Heart right ventricle (tissue), 16 donors: Measurements from ENCODE around the gene PRR14. TPM values are rescaled to one million over a fixed set of nuclear protein-coding genes. Genes with fewer than 3 reads are reported as not detected.
"Not testable (repeated sequence)": the region's sequence is repeated elsewhere in the genome, so short reads cannot be mapped to it uniquely, and the experiment has no call there.

Experiments used
- ATAC-seq, 8 donors: fragments of 200-7000 bp; cut with Tn5 transposase; one replicate each; pipeline ENCODE4 v1.9.1; 2020; ENCODE audit warnings: mild to moderate bottlenecking in 8 of 8, moderate library complexity in 8 of 8, moderate number of reproducible peaks in 1 of 8
- DNase-seq, 2 donors: peaks; one replicate each; pipeline ENCODE4 v3.0.0-alpha.2; 2020
- H3K27ac ChIP-seq, 10 donors: fragments of 200-600 bp; sonication (generic) in 2 of 10; one replicate each; pipeline versions ENCODE4 v1.5.0 to v1.8.0; 2020 to 2022; ENCODE audit warnings: mild to moderate bottlenecking in 3 of 10
- H3K27me3 ChIP-seq, 7 donors: fragments of 200-600 bp; one replicate each; pipeline ENCODE4 v1.8.0; 2021 to 2022; ENCODE audit warnings: mild to moderate bottlenecking in 2 of 7
- H3K36me3 ChIP-seq, 9 donors: fragments of 200-600 bp; sonication (generic) in 1 of 9; one replicate each; pipeline versions ENCODE4 v1.5.0 to v1.8.0; 2020 to 2022; ENCODE audit warnings: mild to moderate bottlenecking in 2 of 9
- H3K4me1 ChIP-seq, 9 donors: fragments of 200-600 bp; sonication (generic) in 1 of 9; one replicate each; pipeline versions ENCODE4 v1.5.0 to v1.8.0; 2020 to 2022; ENCODE audit warnings: mild to moderate bottlenecking in 4 of 9
- H3K4me3 ChIP-seq, 10 donors: fragments of 200-600 bp; sonication (generic) in 2 of 10; one replicate each; pipeline versions ENCODE4 v1.5.0 to v1.8.0; 2020 to 2022; ENCODE audit warnings: mild to moderate bottlenecking in 7 of 10, moderate library complexity in 2 of 10
- H3K9me3 ChIP-seq, 11 donors: fragments of 200-600 bp in 10 of 11; sonication (generic) in 2 of 11; one replicate each; pipeline versions ENCODE4 v1.5.0 to v1.8.0; 2013 to 2022; ENCODE audit warnings: mild to moderate bottlenecking in 2 of 11, control low read depth in 1 of 11, moderate library complexity in 1 of 11
- CTCF ChIP-seq, 9 donors: fragments of 200-600 bp; sonication (generic) in 2 of 9; IDR thresholded peaks; one replicate each; pipeline versions ENCODE4 v1.5.0 to v1.8.0; 2021 to 2022; ENCODE audit warnings: antibody characterized with exemption in 9 of 9, mild to moderate bottlenecking in 5 of 9, moderate library complexity in 1 of 9
- WGBS, 2 donors: extraction: QIAGEN DNeasy Blood & Tissue Kit; methylation state at CpG; one replicate each; pipeline ENCODE4 v1.1.7; 2013; ENCODE audit warnings: inconsistent platforms in 1 of 2; 5-methylcytosine and 5-hydroxymethylcytosine counted together
- intact Hi-C, 10 donors: fragments of 100-400 bp; cut with DNase I; formaldehyde crosslinking; loops; one replicate each; pipeline versions ENCODE4 v1.11.1 to v1.14.2; 2022
- polyA plus RNA-seq, 2 donors: library from polyadenylated mRNA; stranded (reverse); fragments of 200-250 nt; gene quantifications; one replicate each; pipeline ENCODE4 v1.2.3, GENCODE V29; 2013
- total RNA-seq, 10 donors: library from RNA; stranded (reverse); fragmentation: NEBNext Ultra II Directional in 3 of 10; extraction: Animal tissue kit (Norgen Biotek cat#: 25700) in 3 of 10; gene quantifications; one replicate each; pipeline versions ENCODE4 v1.2.1 to v1.2.4, GENCODE V29; 2021 to 2023
- donor health status: Arrhythmogenic right ventricular cardiomyopathy.
- donor health status: ischemic (EF 13 %, LVEDD 7.1; RV severe dilation, severe dysfunction).
- donor health status: healthy with polysubstance abuse.
- donor health status: DM: no; HTN: yes; CAD: no.
- donor health status: DM: no; HTN: no; CAD: no.
- donor health status: ischemic (EF 25% LVEDD 6.9; RV normal size, moderate dysfunction).
- donor health status: ischemic (EF 25% LVEDD 5.7; RV mildly dilated, moderate dysfunction).
- donor health status: healthy.
- donor health status: DM: yes; HTN: yes; CAD: no.
- donor health status: Ischemic cardiomyopathy.
- donor health status: ischemic (EF 35%, LVEDD 5.7; RV mildly dilated, moderate dysfunction).
- donor health status: nonischemic (EF 11% LVEDD 7.7; RV severe dilation, severe dysfunction).
- donor health status: DM: yes; HTN: yes; CAD: no.
- donor health status: PGD.
- donor health status: ischemic (EF 29% LVEDD 5.4; RV normal size, mild dysfunction).
- donor health status: nonischemic (EF 23%, LVEDD 6.1; RV moderate dilation, normal function).

Gene PRR14
- total and polyA plus RNA-seq, 12 donors: 9.9 to 58.1 (median 17.8) TPM

- peaks cover 0 to 36% (median 31%) of the 10 kb centered on the region in 9 donors for H3K4me1 ChIP-seq
- ATAC-seq: no peak
- 43% methylated on average over 8 of the region's 8 CpGs for WGBS, 2 donors
- H3K27ac ChIP-seq: peak overlapping the region in 9 of 10 donors; percentile 97 to 100 (median 100)
- intact Hi-C loops: loop anchor here in 5 of 10 donors (2.0 to 10.0 kb wide), 6 partner anchors 41 to 167 kb away; partner anchors contain the start of genes FBRS (in 2 of the 5), CFAP119 (in 1 of the 5), PHKG2 (in 1 of the 5) and RNF40 (in 1 of the 5)
- DNase-seq: no peak
- peaks cover 5 to 49% (median 39%) of the 10 kb centered on the region in 9 donors for H3K36me3 ChIP-seq
- H3K27me3 ChIP-seq: no peaks in the 10 kb centered on the region
- no peak for TF ChIP-seq CTCF (IDR thresholded peaks at IDR 0.05)
- H3K4me3 ChIP-seq: peak overlapping the region; percentile 24 to 100 (median 94)
- no peaks in the 10 kb centered on the region for H3K9me3 ChIP-seq
Measured at GRCh38 chr16:30699615-30700099, 48.9 kb downstream of the PRR14 start.

- 33 to 39% methylated on average over 9 of the region's 9 CpGs for WGBS, 2 donors
- ATAC-seq (peak in 4 of 8 donors; percentile 1 to 47 (median 10)), DNase-seq (peak; percentile 47 to 57)
- Histone ChIP-seq H3K36me3 (peaks cover 5 to 58% (median 47%) of the 10 kb centered on the region in 9 donors), H3K27ac (peak overlapping the region in 8 of 10 donors; percentile 7 to 100 (median 51)), H3K27me3 (no peaks in the 10 kb centered on the region), H3K4me1 (peaks cover 0 to 36% (median 31%) of the 10 kb centered on the region in 9 donors), H3K9me3 (no peaks in the 10 kb centered on the region), H3K4me3 (peak overlapping the region in 5 of 10 donors; percentile 3 to 100 (median 88))
- intact Hi-C loops: loop anchor here in 2 of 10 donors (5.0 to 10.0 kb wide), 2 partner anchors 42 to 64 kb away; partner anchors contain the start of genes CFAP119 (in 1 of the 2) and RNF40 (in 1 of the 2)
- TF ChIP-seq CTCF (IDR thresholded peaks at IDR 0.05): no peak
Measured at GRCh38 chr16:30700491-30700890, 49.7 kb downstream of the PRR14 start.

- no peak for DNase-seq
- intact Hi-C loops: loop anchor here in 2 of 10 donors (5.0 to 10.0 kb wide), 2 partner anchors 41 to 64 kb away; partner anchors contain the start of genes CFAP119 (in 1 of the 2) and RNF40 (in 1 of the 2)
- WGBS, 2 donors: 62 to 72% methylated on average over 5 of the region's 5 CpGs
- no peak for TF ChIP-seq CTCF (IDR thresholded peaks at IDR 0.05)
- Histone ChIP-seq H3K9me3 (no peaks in the 10 kb centered on the region), H3K27me3 (no peaks in the 10 kb centered on the region), H3K27ac (peak overlapping the region in 7 of 10 donors; percentile 7 to 100 (median 49)), H3K4me1 (peaks cover 0 to 36% (median 31%) of the 10 kb centered on the region in 9 donors), H3K36me3 (peaks cover 5 to 63% (median 51%) of the 10 kb centered on the region in 9 donors), H3K4me3 (peak overlapping the region in 2 of 10 donors; percentile 13 to 96)
- no peak for ATAC-seq
Measured at GRCh38 chr16:30700971-30701370, 50.2 kb downstream of the PRR14 start.

GRCh38 chr16:30703071-30703470 lies 52.3 kb downstream of the PRR14 start:
- Histone ChIP-seq H3K4me1 (peaks cover 0 to 30% (median 24%) of the 10 kb centered on the region in 9 donors), H3K36me3 (peaks cover 5 to 84% (median 71%) of the 10 kb centered on the region in 9 donors)
- intact Hi-C loops: loop anchor here in 2 of 10 donors (5.0 to 10.0 kb wide), 2 partner anchors 39 to 62 kb away; partner anchors contain the start of genes CFAP119 (in 1 of the 2) and RNF40 (in 1 of the 2)
- H3K27ac ChIP-seq, H3K9me3 ChIP-seq, ATAC-seq, DNase-seq, H3K27me3 ChIP-seq, H3K4me3 ChIP-seq: not testable (repeated sequence)
- WGBS, 2 donors: 88 to 94% methylated on average over 12 of the region's 12 CpGs
